GM23338 (cell line): ENCODE data around the gene LPCAT4.

Source experiments
- CTCF ChIP-seq, 2 experiments: fragments of 200-600 bp in 1 of 2; sonication (generic) in 1 of 2; conservative IDR thresholded peaks; 2 replicates each; pipeline versions ENCODE4 v1.5.1 to v1.6.1; 2016 to 2017; ENCODE audit warnings: antibody characterized with exemption in 2 of 2, low read depth in 2 of 2, mild to moderate bottlenecking in 2 of 2, moderate library complexity in 1 of 2
- EZH2 ChIP-seq: fragments of 200-600 bp; sonication (generic); IDR thresholded peaks from one replicate; pipeline ENCODE4 v1.8.0; 2017; ENCODE audit warnings: antibody characterized with exemption, mild to moderate bottlenecking, low read depth; ENCODE audit not compliant: unreplicated experiment
- EZH2phosphoT487 ChIP-seq: fragments of 200-600 bp; sonication (generic); IDR thresholded peaks from one replicate; pipeline ENCODE4 v1.8.1; 2018; ENCODE audit warnings: antibody characterized with exemption; ENCODE audit not compliant: unreplicated experiment
- JUNB ChIP-seq: IDR thresholded peaks from one replicate; pipeline ENCODE4 v1.6.1; 2016; ENCODE audit warnings: antibody characterized with exemption; ENCODE audit not compliant: unreplicated experiment
- NANOG ChIP-seq: IDR thresholded peaks from 2 replicates; pipeline ENCODE4 v1.6.1; 2016; ENCODE audit warnings: antibody characterized with exemption, borderline replicate concordance
- POLR2AphosphoS5 ChIP-seq: IDR thresholded peaks from 2 replicates; pipeline ENCODE4 v1.6.1; 2016; ENCODE audit warnings: antibody characterized with exemption, low read depth
- STAT1 ChIP-seq: IDR thresholded peaks from one replicate; pipeline ENCODE4 v1.6.1; 2016; ENCODE audit warnings: antibody characterized with exemption; ENCODE audit not compliant: unreplicated experiment
- ZNF331 ChIP-seq: fragments of 250-450 bp; sonication (Bioruptor Pico); IDR thresholded peaks from 2 replicates; pipeline ENCODE4 v1.5.0; 2020; ENCODE audit warnings: low read depth, mild to moderate bottlenecking, moderate library complexity
- TF ChIP-seq, protein P1 (sequence below): IDR thresholded peaks from one replicate; pipeline ENCODE4 v1.6.1; 2018; ENCODE audit warnings: antibody characterized with exemption; ENCODE audit not compliant: unreplicated experiment

DNA sequence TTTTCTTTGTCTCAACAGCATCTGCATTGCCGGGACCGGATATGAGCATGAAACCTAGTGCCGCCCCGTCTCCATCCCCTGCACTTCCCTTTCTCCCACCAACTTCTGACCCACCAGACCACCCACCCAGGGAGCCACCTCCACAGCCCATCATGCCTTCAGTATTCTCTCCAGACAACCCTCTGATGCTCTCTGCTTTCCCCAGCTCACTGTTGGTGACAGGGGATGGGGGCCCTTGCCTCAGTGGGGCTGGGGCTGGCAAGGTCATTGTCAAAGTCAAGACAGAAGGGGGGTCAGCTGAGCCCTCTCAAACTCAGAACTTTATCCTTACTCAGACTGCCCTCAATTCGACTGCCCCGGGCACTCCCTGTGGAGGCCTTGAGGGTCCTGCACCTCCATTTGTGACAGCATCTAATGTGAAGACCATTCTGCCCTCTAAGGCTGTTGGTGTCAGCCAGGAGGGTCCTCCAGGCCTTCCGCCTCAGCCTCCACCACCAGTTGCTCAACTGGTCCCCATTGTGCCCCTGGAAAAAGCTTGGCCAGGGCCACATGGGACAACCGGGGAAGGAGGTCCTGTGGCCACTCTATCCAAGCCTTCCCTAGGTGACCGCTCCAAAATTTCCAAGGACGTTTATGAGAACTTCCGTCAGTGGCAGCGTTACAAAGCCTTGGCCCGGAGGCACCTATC is 18.9 kb downstream of the LPCAT4 start:
- TF ChIP-seq CTCF (conservative IDR thresholded peaks at IDR 0.05; ENCODE audit: low read depth in 2 of 2): no peak
- TF ChIP-seq EZH2: no peak
- TF ChIP-seq EZH2phosphoT487: no peak
- no peak for TF ChIP-seq POLR2AphosphoS5
- TF ChIP-seq ZNF331 (CRISPR knock-in tag): no peak
- TF ChIP-seq JUNB: no peak
- TF ChIP-seq, protein P1, sequence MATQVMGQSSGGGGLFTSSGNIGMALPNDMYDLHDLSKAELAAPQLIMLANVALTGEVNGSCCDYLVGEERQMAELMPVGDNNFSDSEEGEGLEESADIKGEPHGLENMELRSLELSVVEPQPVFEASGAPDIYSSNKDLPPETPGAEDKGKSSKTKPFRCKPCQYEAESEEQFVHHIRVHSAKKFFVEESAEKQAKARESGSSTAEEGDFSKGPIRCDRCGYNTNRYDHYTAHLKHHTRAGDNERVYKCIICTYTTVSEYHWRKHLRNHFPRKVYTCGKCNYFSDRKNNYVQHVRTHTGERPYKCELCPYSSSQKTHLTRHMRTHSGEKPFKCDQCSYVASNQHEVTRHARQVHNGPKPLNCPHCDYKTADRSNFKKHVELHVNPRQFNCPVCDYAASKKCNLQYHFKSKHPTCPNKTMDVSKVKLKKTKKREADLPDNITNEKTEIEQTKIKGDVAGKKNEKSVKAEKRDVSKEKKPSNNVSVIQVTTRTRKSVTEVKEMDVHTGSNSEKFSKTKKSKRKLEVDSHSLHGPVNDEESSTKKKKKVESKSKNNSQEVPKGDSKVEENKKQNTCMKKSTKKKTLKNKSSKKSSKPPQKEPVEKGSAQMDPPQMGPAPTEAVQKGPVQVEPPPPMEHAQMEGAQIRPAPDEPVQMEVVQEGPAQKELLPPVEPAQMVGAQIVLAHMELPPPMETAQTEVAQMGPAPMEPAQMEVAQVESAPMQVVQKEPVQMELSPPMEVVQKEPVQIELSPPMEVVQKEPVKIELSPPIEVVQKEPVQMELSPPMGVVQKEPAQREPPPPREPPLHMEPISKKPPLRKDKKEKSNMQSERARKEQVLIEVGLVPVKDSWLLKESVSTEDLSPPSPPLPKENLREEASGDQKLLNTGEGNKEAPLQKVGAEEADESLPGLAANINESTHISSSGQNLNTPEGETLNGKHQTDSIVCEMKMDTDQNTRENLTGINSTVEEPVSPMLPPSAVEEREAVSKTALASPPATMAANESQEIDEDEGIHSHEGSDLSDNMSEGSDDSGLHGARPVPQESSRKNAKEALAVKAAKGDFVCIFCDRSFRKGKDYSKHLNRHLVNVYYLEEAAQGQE: no peak
- TF ChIP-seq STAT1: no peak
- TF ChIP-seq NANOG: no peak
